ENCODE measurements around the gene CARMIL3. TPM values are rescaled to one million over a fixed set of nuclear protein-coding genes. Genes with fewer than 3 reads are reported as not detected.
"Not testable (repeated sequence)": the region's sequence is repeated elsewhere in the genome, so short reads cannot be mapped to it uniquely, and the experiment has no call there.

The CARMIL3 gene
- total RNA-seq, 3 donors from 2014 or later = 1.4 to 2.7 (median 1.5) TPM

GRCh38 chr14:24036169-24036962, 15.4 kb upstream of the CARMIL3 start:
- H3K4me1 ChIP-seq (ENCODE audit: low read depth) = peaks cover 4% of the 10 kb centered on the region
- TF ChIP-seq CTCF (IDR thresholded peaks at IDR 0.05) = peak; percentile 66
- ATAC-seq (peak; percentile 96), DNase-seq (peak; percentile 90 to 95 (median 93))
- peaks cover 7% of the 10 kb centered on the region for H3K9me3 ChIP-seq
- intact Hi-C loops (cut with DNase I, micrococcal nuclease) = no loop called here
- H3K36me3 ChIP-seq (ENCODE audit: low read depth) = no peaks in the 10 kb centered on the region
- H3K4me3 ChIP-seq = peak overlapping the region; percentile 27

GRCh38 chr14:24036963-24037657, 14.7 kb upstream of the CARMIL3 start:
- H3K4me1 ChIP-seq (ENCODE audit: low read depth); H3K36me3 ChIP-seq (ENCODE audit: low read depth); ATAC-seq; H3K4me3 ChIP-seq; intact Hi-C loops (cut with DNase I, micrococcal nuclease); H3K9me3 ChIP-seq; DNase-seq: not testable (repeated sequence)

GRCh38 chr14:24037658-24038037, 14.2 kb upstream of the CARMIL3 start:
- H3K9me3 ChIP-seq = peaks cover 2% of the 10 kb centered on the region
- peaks cover 4% of the 10 kb centered on the region for H3K4me1 ChIP-seq (ENCODE audit: low read depth)
- DNase-seq (peak; percentile 61 to 77 (median 69)), ATAC-seq (no peak)
- H3K36me3 ChIP-seq (ENCODE audit: low read depth) = no peaks in the 10 kb centered on the region
- no peak for TF ChIP-seq CTCF (IDR thresholded peaks at IDR 0.05)
- intact Hi-C loops (cut with DNase I, micrococcal nuclease) = no loop called here
- no peak overlapping the region for H3K4me3 ChIP-seq

- no peak for TF ChIP-seq CTCF (IDR thresholded peaks at IDR 0.05)
- intact Hi-C loops (cut with DNase I, micrococcal nuclease) = no loop called here
- no peak for ATAC-seq
- Histone ChIP-seq H3K4me3 (no peak overlapping the region), H3K36me3 (ENCODE audit: low read depth) (no peaks in the 10 kb centered on the region), H3K4me1 (ENCODE audit: low read depth) (peaks cover 4% of the 10 kb centered on the region), H3K9me3 (no peaks in the 10 kb centered on the region)
- DNase-seq = no peak
Observed at GRCh38 chr14:24038686-24039085, 13.1 kb upstream of the CARMIL3 start.

GRCh38 chr14:24040692-24041091, 11.1 kb upstream of the CARMIL3 start:
- no peak for TF ChIP-seq CTCF (IDR thresholded peaks at IDR 0.05)
- H3K36me3 ChIP-seq (ENCODE audit: low read depth) = no peaks in the 10 kb centered on the region
- H3K9me3 ChIP-seq = no peaks in the 10 kb centered on the region
- H3K4me1 ChIP-seq (ENCODE audit: low read depth) = peaks cover 2% of the 10 kb centered on the region
- intact Hi-C loops (cut with DNase I, micrococcal nuclease) = no loop called here
- DNase-seq (no peak), ATAC-seq (no peak)
- no peak overlapping the region for H3K4me3 ChIP-seq

GRCh38 chr14:24042746-24043145, 9.1 kb upstream of the CARMIL3 start:
- no peak for ATAC-seq
- Histone ChIP-seq H3K9me3 (no peaks in the 10 kb centered on the region), H3K36me3 (ENCODE audit: low read depth) (no peaks in the 10 kb centered on the region), H3K4me3 (no peak overlapping the region), H3K4me1 (ENCODE audit: low read depth) (peaks cover 2% of the 10 kb centered on the region)
- TF ChIP-seq CTCF (IDR thresholded peaks at IDR 0.05) = no peak
- DNase-seq = no peak
- intact Hi-C loops (cut with DNase I, micrococcal nuclease) = no loop called here

- H3K4me1 ChIP-seq (ENCODE audit: low read depth); H3K9me3 ChIP-seq; ATAC-seq; H3K4me3 ChIP-seq; DNase-seq; H3K36me3 ChIP-seq (ENCODE audit: low read depth); intact Hi-C loops (cut with DNase I, micrococcal nuclease): not testable (repeated sequence)
Observed at GRCh38 chr14:24049002-24049401, 2.8 kb upstream of the CARMIL3 start.

- H3K4me1 ChIP-seq (ENCODE audit: low read depth); H3K36me3 ChIP-seq (ENCODE audit: low read depth); H3K9me3 ChIP-seq; H3K4me3 ChIP-seq; ATAC-seq: not testable (repeated sequence)
- intact Hi-C loops (cut with DNase I, micrococcal nuclease) = loop anchor here in 1 of 2 donors (10.0 kb wide), 1 partner anchor 54 kb away; no protein-coding TSS in a partner anchor
- DNase-seq = peak in 1 of 3 donors; percentile 14
Observed at GRCh38 chr14:24050753-24051152, 1.1 kb upstream of the CARMIL3 start.

All from mucosa of descending colon (tissue), 3 donors.